CD4-positive, CD25-positive, alpha-beta regulatory T cell (primary cell): ENCODE data around the gene PRKACA. TPM values are rescaled to one million over a fixed set of nuclear protein-coding genes. Genes with fewer than 3 reads are reported as not detected.

Experiments used
- ATAC-seq, 2 donors: fragments of 150-1000 bp; cut with Tn5 transposase; one replicate each; pipeline ENCODE4 v1.10.0; 2021; ENCODE audit warnings: low read depth in 2 of 2, moderate number of reproducible peaks in 2 of 2, moderate library complexity in 1 of 2
- DNase-seq, 3 donors: peaks; one replicate each; pipeline versions ENCODE4 v3.0.0 to v3.0.0-alpha.2; 2012 to 2022; ENCODE audit warnings: mixed read lengths in 1 of 3
- H3K27ac ChIP-seq: one replicate; pipeline ENCODE4 v1.7.0; 2013; ENCODE audit warnings: mild to moderate bottlenecking, low read length; ENCODE audit not compliant: insufficient read depth, poor library complexity, severe bottlenecking
- H3K27me3 ChIP-seq: one replicate; pipeline ENCODE4 v1.7.0; 2013; ENCODE audit warnings: low read length; ENCODE audit not compliant: control insufficient read depth, insufficient read depth
- H3K36me3 ChIP-seq: one replicate; pipeline ENCODE4 v1.7.0; 2013; ENCODE audit warnings: mild to moderate bottlenecking, low read length, moderate library complexity; ENCODE audit not compliant: control insufficient read depth, insufficient read depth
- H3K4me1 ChIP-seq: 2 replicates; pipeline ENCODE4 v1.7.0; 2013; ENCODE audit warnings: mild to moderate bottlenecking, low read length; ENCODE audit not compliant: insufficient read depth, control insufficient read depth, poor library complexity, severe bottlenecking
- H3K4me3 ChIP-seq: one replicate; pipeline ENCODE4 v1.7.0; 2013; ENCODE audit warnings: low read depth, mild to moderate bottlenecking, low read length, moderate library complexity
- H3K9me3 ChIP-seq, 2 experiments: 1 replicate in 1 of 2; 2 replicates in 1 of 2; pipeline ENCODE4 v1.7.0; 2013; ENCODE audit warnings: low read length in 2 of 2, mild to moderate bottlenecking in 1 of 2, moderate library complexity in 1 of 2; ENCODE audit not compliant: control insufficient read depth in 2 of 2
- H3K27ac Mint-ChIP-seq, 3 donors: one replicate each; pipeline ENCODE4 v1.8.0; 2020 to 2022; ENCODE audit warnings: mild to moderate bottlenecking in 3 of 3, mixed read lengths in 3 of 3, moderate library complexity in 2 of 3
- H3K27me3 Mint-ChIP-seq: one replicate; pipeline ENCODE4 v1.8.0; 2022; ENCODE audit warnings: mild to moderate bottlenecking, mixed read lengths
- H3K36me3 Mint-ChIP-seq: one replicate; pipeline ENCODE4 v1.8.0; 2020; ENCODE audit warnings: mixed read lengths
- H3K4me1 Mint-ChIP-seq, 4 donors: one replicate each; pipeline ENCODE4 v1.8.0; 2020 to 2022; ENCODE audit warnings: mixed read lengths in 4 of 4, mild to moderate bottlenecking in 1 of 4
- H3K4me3 Mint-ChIP-seq, 4 donors: one replicate each; pipeline ENCODE4 v1.8.0; 2020 to 2022; ENCODE audit warnings: mild to moderate bottlenecking in 4 of 4, mixed read lengths in 4 of 4, moderate library complexity in 3 of 4
- H3K9me3 Mint-ChIP-seq, 7 donors: one replicate each; pipeline ENCODE4 v1.8.0; 2020 to 2022; ENCODE audit warnings: mixed read lengths in 7 of 7, mild to moderate bottlenecking in 3 of 7, moderate library complexity in 2 of 7
- polyA plus RNA-seq, 4 donors: library from polyadenylated mRNA; unstranded; fragments of 300-500 nt; fragmentation: Illumina TruSeq; gene quantifications; one replicate each; pipeline ENCODE4 v1.2.3, GENCODE V29; 2021
- total RNA-seq: library from RNA; stranded (reverse); gene quantifications from one replicate; pipeline ENCODE4 v1.2.3, GENCODE V29; 2022

PRKACA gene
- total and polyA plus RNA-seq, 5 donors from 2014 or later: 0.47 to 40.2 (median 1.4) TPM

DNA sequence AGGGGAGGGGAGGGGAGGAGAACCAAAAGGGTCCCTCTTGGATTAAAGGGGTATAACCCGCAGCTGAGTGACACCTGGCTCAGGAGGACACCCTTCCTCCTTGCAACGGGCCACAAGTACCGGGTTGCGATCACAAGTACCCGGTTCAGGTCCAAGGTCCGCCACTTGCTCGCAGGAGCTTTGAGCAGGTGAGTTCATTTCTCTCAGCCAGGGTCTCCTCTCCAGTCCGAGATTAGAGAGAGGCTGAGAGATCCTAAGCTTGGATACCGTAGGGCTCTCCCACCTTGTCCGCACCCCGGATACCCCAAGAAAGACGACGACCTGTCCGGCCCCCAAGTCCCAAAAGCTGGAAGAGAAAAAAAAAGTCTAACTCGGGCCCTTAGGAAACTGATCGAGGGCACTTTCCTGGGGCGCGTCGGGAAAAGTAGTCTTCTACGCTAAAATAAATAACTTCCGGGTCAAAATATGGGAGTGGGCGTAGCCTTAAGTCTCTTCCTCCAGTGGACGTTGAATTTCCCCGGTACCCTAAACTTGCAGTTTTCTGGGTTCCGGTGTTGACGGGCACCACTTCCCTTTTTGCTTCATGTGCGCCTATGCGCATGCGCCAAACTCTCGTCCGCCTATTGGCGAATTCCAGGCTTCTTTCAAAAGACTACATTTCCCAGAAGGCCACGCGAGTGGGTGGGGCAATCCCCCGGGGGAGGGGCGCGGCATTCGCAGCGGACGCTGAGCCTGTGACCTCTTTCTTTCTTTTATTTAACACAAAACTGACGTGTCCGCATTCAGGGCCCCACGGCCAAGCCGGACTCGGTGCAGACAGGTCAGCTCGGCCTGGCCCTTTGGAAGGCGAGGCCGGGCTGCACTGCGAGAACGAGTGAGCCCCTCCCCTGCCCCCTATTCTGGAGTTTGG, 36.4 kb downstream of the PRKACA start:
- H3K36me3 Mint-ChIP-seq: no peaks in the 10 kb centered on the region
- Histone ChIP-seq H3K27me3 (no peaks in the 10 kb centered on the region), H3K4me3 (peak overlapping the region; percentile 77), H3K36me3 (no peaks in the 10 kb centered on the region), H3K27ac (peak overlapping the region; percentile 83), H3K4me1 (peaks cover 19% of the 10 kb centered on the region), H3K9me3 (no peaks in the 10 kb centered on the region)
- peak overlapping the region; percentile 91 to 95 (median 93) for H3K27ac Mint-ChIP-seq
- H3K4me1 Mint-ChIP-seq: peaks cover 4 to 27% (median 11%) of the 10 kb centered on the region in 4 donors
- peak; percentile 98 to 100 (median 100) for DNase-seq
- H3K27me3 Mint-ChIP-seq: peaks cover 4% of the 10 kb centered on the region
- H3K9me3 Mint-ChIP-seq: no peaks in the 10 kb centered on the region
- peak overlapping the region; percentile 89 to 95 (median 94) for H3K4me3 Mint-ChIP-seq
- peak; percentile 94 to 95 for ATAC-seq

DNA sequence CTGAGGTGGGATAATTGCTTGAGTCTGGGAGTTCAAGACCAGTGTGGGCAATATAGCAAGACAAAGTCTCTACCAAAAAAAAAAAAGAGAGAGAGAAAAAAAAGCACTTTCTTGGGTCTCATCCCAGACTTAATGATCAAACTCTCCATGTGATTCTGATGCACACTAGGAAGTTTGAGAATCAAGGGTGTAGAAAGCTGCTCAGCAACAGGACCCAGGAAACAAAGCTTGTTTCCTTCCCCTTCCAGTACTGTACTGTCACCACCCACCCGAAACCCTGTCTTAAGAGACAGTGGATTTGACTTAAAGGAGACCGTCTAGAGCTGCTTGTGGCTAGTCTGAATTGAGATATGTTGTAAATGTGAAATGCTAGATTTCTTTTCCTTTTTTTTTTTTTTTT, 39.2 kb downstream of the PRKACA start:
- H3K27ac Mint-ChIP-seq: no peak overlapping the region
- no peaks in the 10 kb centered on the region for H3K9me3 ChIP-seq
- peaks cover 9% of the 10 kb centered on the region for H3K27me3 Mint-ChIP-seq
- H3K4me3 ChIP-seq: no peak overlapping the region
- H3K4me3 Mint-ChIP-seq: peak overlapping the region in 1 of 4 donors; percentile 63
- H3K4me1 ChIP-seq: peaks cover 38% of the 10 kb centered on the region
- ATAC-seq (no peak), DNase-seq (no peak)
- no peaks in the 10 kb centered on the region for H3K27me3 ChIP-seq
- H3K27ac ChIP-seq: no peak overlapping the region
- no peaks in the 10 kb centered on the region for H3K36me3 Mint-ChIP-seq
- H3K4me1 Mint-ChIP-seq: peaks cover 4 to 44% (median 17%) of the 10 kb centered on the region in 4 donors
- no peaks in the 10 kb centered on the region for H3K9me3 Mint-ChIP-seq
- no peaks in the 10 kb centered on the region for H3K36me3 ChIP-seq

DNA sequence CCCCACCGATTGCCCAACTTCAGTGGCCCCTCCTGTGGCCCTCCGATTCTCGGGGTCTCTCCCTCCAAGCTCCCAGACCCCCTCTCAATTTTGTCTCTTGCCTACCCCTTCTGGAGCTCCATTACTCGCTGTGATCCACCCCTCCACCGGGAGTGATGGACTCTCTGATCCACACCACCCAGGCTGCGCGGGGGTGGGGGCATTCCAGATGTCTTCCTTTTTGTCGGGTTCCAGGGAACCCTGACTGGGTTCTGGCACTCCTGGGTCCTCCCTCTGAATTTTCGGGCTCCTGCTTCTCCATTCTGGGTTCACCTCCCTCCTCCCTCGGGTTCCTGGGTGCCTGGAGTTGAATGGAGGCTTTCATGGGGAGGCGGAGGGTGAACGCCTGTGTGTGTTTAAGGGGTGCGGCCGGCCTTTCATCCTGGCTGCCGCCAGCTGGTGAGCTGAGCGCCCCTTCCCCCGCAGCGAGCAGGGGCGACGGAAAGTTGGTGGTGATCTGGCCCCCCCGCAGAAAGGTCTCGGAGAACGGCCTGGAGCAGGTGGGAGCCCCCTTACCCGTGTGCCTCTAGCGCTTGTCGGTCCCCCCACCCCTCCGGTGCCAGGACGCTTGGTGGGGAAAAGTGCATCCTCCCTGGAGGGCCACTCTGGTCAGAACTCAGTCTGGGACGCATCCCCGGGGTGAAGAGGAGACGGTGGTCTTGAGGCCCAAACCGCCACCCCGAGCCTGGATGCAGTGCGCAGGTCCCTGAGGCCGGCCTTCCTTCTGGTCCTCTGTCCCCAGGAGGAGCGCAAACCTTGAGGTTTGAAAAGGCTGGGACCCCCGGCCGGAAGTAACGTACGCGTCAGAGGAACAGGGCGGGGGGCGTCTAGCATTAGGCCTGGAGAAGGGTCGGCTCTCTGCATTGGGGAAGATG, 43.4 kb downstream of the PRKACA start:
- H3K27me3 Mint-ChIP-seq: peaks cover 22% of the 10 kb centered on the region
- H3K9me3 ChIP-seq: no peaks in the 10 kb centered on the region
- H3K4me3 Mint-ChIP-seq: peak overlapping the region; percentile 89 to 98 (median 92)
- H3K27me3 ChIP-seq: no peaks in the 10 kb centered on the region
- H3K27ac Mint-ChIP-seq: peak overlapping the region; percentile 43 to 91 (median 88)
- no peaks in the 10 kb centered on the region for H3K36me3 Mint-ChIP-seq
- peaks cover 0 to 23% (median 7%) of the 10 kb centered on the region in 4 donors for H3K4me1 Mint-ChIP-seq
- ATAC-seq: peak in 1 of 2 donors; percentile 4
- no peaks in the 10 kb centered on the region for H3K36me3 ChIP-seq
- H3K4me3 ChIP-seq: peak overlapping the region; percentile 64
- H3K4me1 ChIP-seq: peaks cover 36% of the 10 kb centered on the region
- H3K27ac ChIP-seq: no peak overlapping the region
- no peaks in the 10 kb centered on the region for H3K9me3 Mint-ChIP-seq
- peak in 1 of 3 donors; percentile 31 for DNase-seq

DNA sequence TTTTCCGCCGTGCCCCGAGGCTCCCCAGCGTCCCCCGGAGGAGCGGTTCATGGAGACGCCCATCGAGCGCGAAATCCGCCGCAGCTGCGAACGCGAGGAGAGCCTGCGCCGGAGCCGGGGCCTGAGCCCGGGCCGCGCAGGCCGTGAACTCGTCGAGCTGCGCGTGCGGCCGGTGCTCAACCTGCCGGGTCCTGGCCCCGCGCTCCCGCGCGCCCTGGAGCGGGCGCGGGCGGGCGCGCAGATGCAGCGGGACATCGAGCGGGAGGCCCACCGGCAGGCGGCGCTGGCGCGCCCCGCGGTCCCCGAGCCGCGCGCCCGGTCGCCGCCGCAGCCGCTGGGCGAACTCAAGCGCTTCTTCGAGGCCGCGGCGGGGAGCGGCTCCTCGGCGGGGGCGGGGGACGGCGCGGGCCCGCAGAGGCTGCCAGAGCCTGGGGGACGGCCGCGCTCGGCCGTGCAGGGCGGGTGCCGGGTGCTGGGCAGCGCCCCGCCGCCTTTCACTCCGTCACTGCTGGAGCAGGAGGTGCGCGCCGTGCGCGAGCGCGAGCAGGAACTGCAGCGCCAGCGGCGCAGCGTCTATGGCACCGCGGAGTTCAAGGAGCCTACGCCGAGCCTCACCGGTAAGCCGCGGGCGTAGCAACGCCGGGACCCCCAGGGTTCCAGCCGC, 44.2 kb downstream of the PRKACA start:
- Mint-ChIP-seq H3K36me3 (no peaks in the 10 kb centered on the region), H3K4me1 (peaks cover 0 to 23% (median 7%) of the 10 kb centered on the region in 4 donors), H3K9me3 (no peaks in the 10 kb centered on the region), H3K4me3 (peak overlapping the region; percentile 89 to 98 (median 92)), H3K27me3 (peaks cover 21% of the 10 kb centered on the region), H3K27ac (peak overlapping the region in 2 of 3 donors; percentile 88 to 91)
- H3K4me3 ChIP-seq: peak overlapping the region; percentile 64
- peaks cover 36% of the 10 kb centered on the region for H3K4me1 ChIP-seq
- no peaks in the 10 kb centered on the region for H3K9me3 ChIP-seq
- no peaks in the 10 kb centered on the region for H3K36me3 ChIP-seq
- no peak overlapping the region for H3K27ac ChIP-seq
- peak; percentile 76 to 81 for ATAC-seq
- peak; percentile 64 to 85 (median 83) for DNase-seq
- H3K27me3 ChIP-seq: no peaks in the 10 kb centered on the region

DNA sequence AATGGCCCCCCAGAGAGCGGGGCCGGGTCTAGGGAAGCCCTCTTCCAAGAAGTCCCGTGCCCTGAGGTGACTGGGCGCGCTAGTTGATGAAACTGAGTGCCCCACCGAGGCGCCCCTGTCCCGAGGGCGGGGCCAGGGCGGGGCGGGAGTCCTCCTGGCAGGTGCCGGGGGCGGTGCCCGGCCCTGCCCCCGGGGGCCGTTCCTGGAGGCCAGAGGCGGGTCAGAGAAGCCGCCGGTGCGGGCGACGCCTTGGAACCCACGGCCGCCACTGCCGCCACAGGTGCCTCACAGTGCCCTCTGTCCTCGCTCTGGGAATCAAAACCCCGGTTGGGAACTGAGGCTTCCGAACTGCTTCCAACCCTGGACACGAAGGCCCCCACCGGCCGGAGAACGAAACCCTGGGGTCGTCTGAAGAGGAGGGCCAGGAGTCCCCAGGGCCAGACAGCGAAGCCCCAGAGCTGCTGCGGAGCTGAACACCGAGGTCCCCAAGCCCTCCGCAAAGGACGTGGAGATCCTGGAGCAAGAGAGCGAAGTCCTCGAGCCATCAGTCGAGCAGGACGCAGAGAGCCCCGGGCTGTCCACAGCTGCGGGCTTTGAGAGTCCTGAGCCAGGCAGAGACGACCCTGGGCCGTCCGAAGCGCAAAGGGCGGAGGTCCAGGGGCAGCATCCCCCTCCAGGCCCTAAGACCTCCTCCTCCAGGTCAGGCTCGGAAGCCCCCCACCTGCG, 44.9 kb downstream of the PRKACA start, which contains the start of gene MISP3:
MISP3 (plus strand) TSS at position 252 of the 726 bp plus-strand sequence. CDS start 524 bp downstream, outside the sequence.
- no peaks in the 10 kb centered on the region for H3K9me3 Mint-ChIP-seq
- H3K27ac Mint-ChIP-seq: peak within 1 kb of the TSS in 2 of 3 donors; percentile 85 to 88
- no peaks in the 10 kb centered on the region for H3K36me3 Mint-ChIP-seq

DNA sequence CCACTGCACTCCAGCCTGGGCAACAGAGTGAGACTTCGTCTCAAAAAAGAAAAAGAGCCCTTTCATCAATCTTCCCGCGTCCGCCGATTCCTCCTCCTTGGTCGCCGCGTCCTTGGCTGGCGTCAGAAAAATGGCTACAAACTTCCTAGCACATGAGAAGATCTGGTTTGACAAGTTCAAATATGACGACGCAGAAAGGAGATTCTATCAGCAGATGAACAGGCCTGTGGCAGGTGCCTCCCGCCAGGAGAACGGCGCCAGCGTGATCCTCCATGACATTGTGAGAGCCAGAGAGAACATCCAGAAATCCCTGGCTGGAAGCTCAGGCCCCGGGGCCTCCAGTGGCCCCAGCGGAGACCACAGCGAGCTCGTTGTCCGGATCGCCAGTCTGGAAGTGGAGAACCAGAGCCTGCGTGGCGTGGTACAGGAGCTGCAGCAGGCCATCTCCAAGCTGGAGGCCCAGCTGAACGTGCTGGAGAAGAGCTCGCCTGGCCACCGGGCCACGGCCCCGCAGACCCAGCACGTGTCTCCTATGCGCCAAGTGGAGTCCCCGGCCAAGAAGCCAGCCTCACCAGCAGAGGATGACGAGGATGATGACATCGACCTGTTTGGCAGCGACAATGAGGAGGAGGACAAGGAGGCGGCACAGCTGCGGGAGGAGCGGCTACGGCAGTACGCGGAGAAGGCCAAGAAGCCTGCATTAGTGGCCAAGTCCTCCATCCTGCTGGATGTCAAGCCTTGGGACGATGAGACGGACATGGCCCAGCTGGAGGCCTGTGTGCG, 47.1 kb downstream of the PRKACA start:
- Histone ChIP-seq H3K4me3 (no peak overlapping the region), H3K36me3 (no peaks in the 10 kb centered on the region), H3K27me3 (peaks cover 2% of the 10 kb centered on the region), H3K27ac (no peak overlapping the region), H3K9me3 (no peaks in the 10 kb centered on the region), H3K4me1 (peaks cover 35% of the 10 kb centered on the region)
- Mint-ChIP-seq H3K36me3 (no peaks in the 10 kb centered on the region), H3K27ac (peak overlapping the region in 1 of 3 donors; percentile 91), H3K4me1 (peaks cover 0 to 23% (median 7%) of the 10 kb centered on the region in 4 donors), H3K27me3 (peaks cover 18% of the 10 kb centered on the region), H3K4me3 (peak overlapping the region; percentile 29 to 79 (median 52)), H3K9me3 (peaks cover 0 to 1% (median 0%) of the 10 kb centered on the region in 7 donors)
- no peak for ATAC-seq
- no peak for DNase-seq

More for the DNA sequence above, 44.9 kb downstream of the PRKACA start, which contains the start of gene MISP3:
- Mint-ChIP-seq H3K27me3 (peaks cover 18% of the 10 kb centered on the region), H3K4me3 (peak within 1 kb of the TSS; percentile 89 to 98 (median 92)), H3K4me1 (peaks cover 0 to 23% (median 7%) of the 10 kb centered on the region in 4 donors)
- no peaks in the 10 kb centered on the region for H3K27me3 ChIP-seq
- H3K36me3 ChIP-seq: no peaks in the 10 kb centered on the region
- H3K4me1 ChIP-seq: peaks cover 36% of the 10 kb centered on the region
- H3K27ac ChIP-seq: no peak within 1 kb of the TSS
- H3K4me3 ChIP-seq: peak within 1 kb of the TSS; percentile 2
- H3K9me3 ChIP-seq: no peaks in the 10 kb centered on the region
- no peak for ATAC-seq
- peak in 1 of 3 donors; percentile 39 for DNase-seq
